Osteocyte (in vitro differentiated cells): ENCODE results near the gene ARHGAP24. TPM values are rescaled to one million over a fixed set of nuclear protein-coding genes. Genes with fewer than 3 reads are reported as not detected.

Source experiments
- DNase-seq: peaks from one replicate; pipeline ENCODE4 v3.0.0; 2021; ENCODE audit warnings: mixed read lengths; ENCODE audit not compliant: unreplicated experiment; ENCODE audit errors: extremely low spot score
- H3K27ac Mint-ChIP-seq: one replicate; pipeline ENCODE4 v1.8.0; 2021; ENCODE audit warnings: mild to moderate bottlenecking, mixed read lengths; ENCODE audit not compliant: unreplicated experiment
- H3K27me3 Mint-ChIP-seq: one replicate; pipeline ENCODE4 v1.8.0; 2021; ENCODE audit warnings: mixed read lengths; ENCODE audit not compliant: unreplicated experiment
- H3K36me3 Mint-ChIP-seq: one replicate; pipeline ENCODE4 v1.8.0; 2021; ENCODE audit warnings: mixed read lengths; ENCODE audit not compliant: unreplicated experiment
- H3K4me1 Mint-ChIP-seq: one replicate; pipeline ENCODE4 v1.8.0; 2021; ENCODE audit warnings: mixed read lengths; ENCODE audit not compliant: unreplicated experiment
- H3K4me3 Mint-ChIP-seq: one replicate; pipeline ENCODE4 v1.8.0; 2021; ENCODE audit warnings: mild to moderate bottlenecking, moderate library complexity, mixed read lengths; ENCODE audit not compliant: unreplicated experiment
- H3K9me3 Mint-ChIP-seq: one replicate; pipeline ENCODE4 v1.8.0; 2021; ENCODE audit warnings: mixed read lengths; ENCODE audit not compliant: unreplicated experiment
- CTCF ChIP-seq: fragments of 200-600 bp; sonication (generic); IDR thresholded peaks from 2 replicates; pipeline ENCODE4 v1.5.0; 2021; ENCODE audit warnings: antibody characterized with exemption, mild to moderate bottlenecking, moderate library complexity
- total RNA-seq: library from RNA; stranded (reverse); gene quantifications from 2 replicates; pipeline ENCODE4 v1.2.1, GENCODE V29; 2021

The ARHGAP24 gene
- total RNA-seq, 1 donor from 2014 or later, result 29.3 TPM

GRCh38 chr4:85448906-85449890 lies 25.8 kb upstream of the ARHGAP24 start:
- H3K4me3 Mint-ChIP-seq, result no peak overlapping the region
- DNase-seq, result no peak
- H3K27me3 Mint-ChIP-seq, result peaks cover 22% of the 10 kb centered on the region
- no peaks in the 10 kb centered on the region for H3K36me3 Mint-ChIP-seq
- no peaks in the 10 kb centered on the region for H3K4me1 Mint-ChIP-seq
- no peak for TF ChIP-seq CTCF
- no peaks in the 10 kb centered on the region for H3K9me3 Mint-ChIP-seq
- H3K27ac Mint-ChIP-seq, result no peak overlapping the region

GRCh38 chr4:85452058-85452731 lies 22.8 kb upstream of the ARHGAP24 start:
- no peak for TF ChIP-seq CTCF
- Mint-ChIP-seq H3K4me3 (no peak overlapping the region), H3K9me3 (no peaks in the 10 kb centered on the region), H3K27me3 (peaks cover 22% of the 10 kb centered on the region), H3K4me1 (no peaks in the 10 kb centered on the region), H3K27ac (no peak overlapping the region), H3K36me3 (no peaks in the 10 kb centered on the region)
- DNase-seq, result no peak

- no peak for DNase-seq
- H3K4me3 Mint-ChIP-seq, result no peak overlapping the region
- no peaks in the 10 kb centered on the region for H3K9me3 Mint-ChIP-seq
- no peaks in the 10 kb centered on the region for H3K4me1 Mint-ChIP-seq
- no peak for TF ChIP-seq CTCF
- H3K27ac Mint-ChIP-seq, result no peak overlapping the region
- H3K36me3 Mint-ChIP-seq, result no peaks in the 10 kb centered on the region
- peaks cover 13% of the 10 kb centered on the region for H3K27me3 Mint-ChIP-seq
These were observed 19.0 kb upstream of the ARHGAP24 start for GRCh38 chr4:85455942-85456341.

- no peak overlapping the region for H3K4me3 Mint-ChIP-seq
- TF ChIP-seq CTCF, result no peak
- DNase-seq, result no peak
- no peak overlapping the region for H3K27ac Mint-ChIP-seq
- H3K36me3 Mint-ChIP-seq, result no peaks in the 10 kb centered on the region
- no peaks in the 10 kb centered on the region for H3K4me1 Mint-ChIP-seq
- peaks cover 8% of the 10 kb centered on the region for H3K27me3 Mint-ChIP-seq
- H3K9me3 Mint-ChIP-seq, result no peaks in the 10 kb centered on the region
These were observed 17.0 kb upstream of the ARHGAP24 start for GRCh38 chr4:85457752-85458467.
